Measurements from ENCODE around the gene HSD11B1L.
"Not testable (repeated sequence)": the region's sequence is repeated elsewhere in the genome, so short reads cannot be mapped to it uniquely, and the experiment has no call there.

The HSD11B1L gene

GRCh38 chr19:5700455-5701092 lies 19.7 kb downstream of the HSD11B1L start:
- DNase-seq (ENCODE audit: low spot score) = no peak

- not testable (repeated sequence) for DNase-seq (ENCODE audit: low spot score)
Observed at GRCh38 chr19:5702053-5702410, 21.2 kb downstream of the HSD11B1L start.

- no peak for DNase-seq (ENCODE audit: low spot score)
Observed at GRCh38 chr19:5703819-5704818, 23.3 kb downstream of the HSD11B1L start.

GRCh38 chr19:5705552-5705951 lies 24.7 kb downstream of the HSD11B1L start:
- DNase-seq (ENCODE audit: low spot score) = no peak

GRCh38 chr19:5706876-5707573 lies 26.2 kb downstream of the HSD11B1L start:
- DNase-seq (ENCODE audit: low spot score) = no peak

GRCh38 chr19:5707576-5708575 lies 27.0 kb downstream of the HSD11B1L start:
- no peak for DNase-seq (ENCODE audit: low spot score)

- DNase-seq (ENCODE audit: low spot score) = no peak
Observed at GRCh38 chr19:5711025-5711424, 30.2 kb downstream of the HSD11B1L start.

- DNase-seq (ENCODE audit: low spot score) = no peak
Observed at GRCh38 chr19:5711713-5712161, 30.9 kb downstream of the HSD11B1L start.

- no peak for DNase-seq (ENCODE audit: low spot score)
Observed at GRCh38 chr19:5713228-5713627, 32.4 kb downstream of the HSD11B1L start.

- no peak for DNase-seq (ENCODE audit: low spot score)
Observed at GRCh38 chr19:5714816-5715215, 34.0 kb downstream of the HSD11B1L start.

- DNase-seq (ENCODE audit: low spot score) = no peak
Observed at GRCh38 chr19:5717215-5717935, 36.5 kb downstream of the HSD11B1L start.

- DNase-seq (ENCODE audit: low spot score) = no peak
Observed at GRCh38 chr19:5718037-5718578, 37.3 kb downstream of the HSD11B1L start.

GRCh38 chr19:5718579-5719273 lies 37.9 kb downstream of the HSD11B1L start:
- peak; percentile 66 for DNase-seq (ENCODE audit: low spot score)

- DNase-seq (ENCODE audit: low spot score) = no peak
Observed at GRCh38 chr19:5719274-5719960, 38.6 kb downstream of the HSD11B1L start.

GRCh38 chr19:5719961-5720790 lies 39.3 kb downstream of the HSD11B1L start, which contains the start of the genes CATSPERD and LONP1:
Gene CATSPERD, plus strand, starts transcription at chr19:5720637. Its CDS starts 101 bp downstream, at chr19:5720738.
Gene LONP1, minus strand, starts transcription at chr19:5720146. Its CDS starts 14 bp downstream, at chr19:5720132.
- DNase-seq (ENCODE audit: low spot score) = peak; percentile 100

GRCh38 chr19:5727453-5728050 lies 46.7 kb downstream of the HSD11B1L start:
- DNase-seq (ENCODE audit: low spot score) = no peak

- DNase-seq (ENCODE audit: low spot score) = not testable (repeated sequence)
Observed at GRCh38 chr19:5733172-5733571, 52.3 kb downstream of the HSD11B1L start.

Measured in AG08395 (cell line).